B cell (primary cell): Measurements from ENCODE around the gene AHDC1. TPM values are rescaled to one million over a fixed set of nuclear protein-coding genes. Genes with fewer than 3 reads are reported as not detected.

Source experiments
- ATAC-seq: fragments of 200-7000 bp; cut with Tn5 transposase; one replicate; pipeline ENCODE4 v1.10.0; 2021; ENCODE audit warnings: low read depth, mild to moderate bottlenecking, moderate number of reproducible peaks, moderate library complexity
- CTCF ChIA-PET: fragments of 350-600 bp; sonication (Branson Sonifier 250); formaldehyde crosslinking; loops from one replicate; lab custom pipeline; 2021; ENCODE audit warnings: antibody characterized with exemption, inconsistent platforms; lab: Charles Lee
- POLR2A ChIA-PET: fragments of 350-600 bp; sonication (Branson Sonifier 250); formaldehyde crosslinking; loops from one replicate; lab custom pipeline; 2021; ENCODE audit warnings: antibody characterized with exemption; lab: Charles Lee
- DNase-seq: peaks from one replicate; pipeline ENCODE4 v3.0.0; 2013
- H2AFZ ChIP-seq: 2 replicates; pipeline ENCODE4 v1.6.1; 2012; ENCODE audit warnings: mild to moderate bottlenecking, low read depth, low read length; ENCODE audit not compliant: insufficient read depth, poor library complexity, severe bottlenecking
- H3K27ac ChIP-seq, 2 donors: 1 replicate in 1 of 2; 2 replicates in 1 of 2; pipeline ENCODE4 v1.5.1; 2012 to 2013; ENCODE audit warnings: low read length in 2 of 2, mild to moderate bottlenecking in 2 of 2, moderate library complexity in 1 of 2
- H3K27me3 ChIP-seq, 4 experiments: fragments of 200-600 bp in 1 of 4; sonication (generic) in 1 of 4; replicated peaks in 1 of 4; 1 replicate in 2 of 4; 2 replicates in 2 of 4; pipeline versions ENCODE4 v1.6.1 to v1.7.0; 2013 to 2016; ENCODE audit warnings: low read length in 3 of 4, mild to moderate bottlenecking in 2 of 4, mixed read lengths in 1 of 4, moderate library complexity in 1 of 4; ENCODE audit not compliant: insufficient read depth in 4 of 4, control insufficient read depth in 3 of 4; ENCODE audit errors: control extremely low read depth in 1 of 4
- H3K36me3 ChIP-seq, 2 experiments: replicated peaks in 1 of 2; 1 replicate in 1 of 2; 2 replicates in 1 of 2; pipeline versions ENCODE4 v1.6.1 to v1.7.1; 2013; ENCODE audit warnings: low read length in 1 of 2; ENCODE audit not compliant: insufficient read depth in 2 of 2, control insufficient read depth in 1 of 2; ENCODE audit errors: control extremely low read depth in 1 of 2, extremely low read depth in 1 of 2
- H3K4me1 ChIP-seq, 2 donors: fragments of 200-600 bp in 1 of 2; sonication (generic) in 1 of 2; 1 replicate in 1 of 2; 2 replicates in 1 of 2; pipeline versions ENCODE4 v1.5.1 to v1.6.1; 2013 to 2017; ENCODE audit warnings: low read length in 2 of 2; ENCODE audit not compliant: control insufficient read depth in 2 of 2, insufficient read depth in 2 of 2
- H3K4me2 ChIP-seq: replicated peaks from 2 replicates; pipeline ENCODE3; 2012; ENCODE audit warnings: mild to moderate bottlenecking, low read depth, low read length; ENCODE audit not compliant: poor library complexity, severe bottlenecking
- H3K4me3 ChIP-seq, 5 experiments: fragments of 200-600 bp in 1 of 5; sonication (generic) in 1 of 5; 1 replicate in 3 of 5; 2 replicates in 2 of 5; pipeline versions ENCODE4 v1.5.1 to v1.7.0; 2011 to 2016; ENCODE audit warnings: low read length in 4 of 5, mild to moderate bottlenecking in 4 of 5, low read depth in 2 of 5, control low read depth in 1 of 5, moderate library complexity in 1 of 5; ENCODE audit not compliant: insufficient read depth in 1 of 5; ENCODE audit errors: control extremely low read depth in 1 of 5, extremely low read depth in 1 of 5
- H3K79me2 ChIP-seq: fragments of 200-600 bp; sonication (generic); one replicate; pipeline ENCODE4 v1.6.0; 2016; ENCODE audit warnings: low read length; ENCODE audit not compliant: control insufficient read depth, insufficient read depth
- H3K9ac ChIP-seq: fragments of 200-600 bp; sonication (generic); 2 replicates; pipeline ENCODE4 v1.6.1; 2017; ENCODE audit warnings: mild to moderate bottlenecking, low read length, moderate library complexity
- H3K9me3 ChIP-seq, 3 donors: one replicate each; pipeline versions ENCODE4 v1.6.1 to v1.7.1; 2013; ENCODE audit warnings: low read length in 2 of 3; ENCODE audit not compliant: control insufficient read depth in 2 of 3, insufficient read depth in 1 of 3; ENCODE audit errors: control extremely low read depth in 1 of 3
- H4K20me1 ChIP-seq: 2 replicates; pipeline ENCODE4 v1.6.0; 2012; ENCODE audit warnings: mild to moderate bottlenecking, low read length; ENCODE audit not compliant: insufficient read depth, control insufficient read depth, poor library complexity, severe bottlenecking
- H3K27ac Mint-ChIP-seq: one replicate; pipeline ENCODE4 v1.8.0; 2021; ENCODE audit warnings: mixed read lengths
- H3K27me3 Mint-ChIP-seq: one replicate; pipeline ENCODE4 v1.8.0; 2021; ENCODE audit warnings: mixed read lengths
- H3K4me1 Mint-ChIP-seq: one replicate; pipeline ENCODE4 v1.8.0; 2021; ENCODE audit warnings: mixed read lengths
- H3K4me3 Mint-ChIP-seq: one replicate; pipeline ENCODE4 v1.8.0; 2021; ENCODE audit warnings: mixed read lengths
- H3K9me3 Mint-ChIP-seq: one replicate; pipeline ENCODE4 v1.8.0; 2022; ENCODE audit warnings: mixed read lengths; ENCODE audit not compliant: insufficient read depth
- EZH2 ChIP-seq: IDR thresholded peaks from 2 replicates; pipeline ENCODE4 v1.6.1; 2012; ENCODE audit warnings: borderline replicate concordance, low read depth, mild to moderate bottlenecking, moderate library complexity, low read length; ENCODE audit not compliant: insufficient read depth, poor library complexity, severe bottlenecking
- WGBS: methylation state at CpG from one replicate; pipeline ENCODE4 v1.1.5; 2013; ENCODE audit warnings: missing lambda C conversion rate; ENCODE audit not compliant: insufficient coverage; 5-methylcytosine and 5-hydroxymethylcytosine counted together
- intact Hi-C: fragments of 100-400 bp; cut with micrococcal nuclease; formaldehyde crosslinking; loops from one replicate; pipeline ENCODE4 v1.10.0; 2022
- polyA plus RNA-seq: library from polyadenylated mRNA; depleted of rRNA; stranded (reverse); fragments of >200 nt; gene quantifications from 2 replicates; pipeline ENCODE4 v1.2.3, GENCODE V29; 2012
- total RNA-seq, 2 donors: library from RNA; stranded (reverse); fragments of 120-200 nt in 1 of 2; gene quantifications; 1 replicate in 1 of 2; 2 replicates in 1 of 2; pipeline versions ENCODE4 v1.2.3 to v1.2.4, GENCODE V29; 2013 to 2022
- TF ChIP-seq, protein P1 (sequence below): fragments of 200-600 bp; IDR thresholded peaks from one replicate; pipeline ENCODE4 v1.8.0; 2022; ENCODE audit warnings: antibody characterized with exemption, mild to moderate bottlenecking

AHDC1 gene
- total and polyA plus RNA-seq, 2 donors (not counting 1 experiment from before 2014, with no cell fraction given) = 6.2 to 32.0 TPM

DNA sequence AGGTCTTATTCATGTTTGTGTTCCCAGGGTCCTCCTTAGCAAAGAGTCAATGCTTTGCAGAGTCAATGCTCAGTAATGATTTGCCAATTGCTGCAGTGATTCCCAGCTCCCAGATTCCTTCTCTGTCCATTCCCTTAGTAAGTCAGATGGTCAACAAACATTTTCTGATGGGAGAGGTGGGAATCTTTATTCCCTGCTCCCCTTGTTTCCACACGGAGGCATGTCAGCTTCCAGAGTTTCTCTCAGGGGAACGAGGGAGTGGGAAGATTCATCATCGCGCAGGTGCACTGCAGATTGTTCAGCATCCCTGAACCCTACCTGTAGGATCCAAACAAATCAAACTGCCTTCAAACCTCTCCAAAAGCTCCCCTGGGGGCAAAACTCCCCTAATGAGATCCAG, 7.5 kb upstream of the AHDC1 start:
- no peak for DNase-seq
- 100% methylated on average over 3 of the region's 4 CpGs for WGBS
- peaks cover 21% of the 10 kb centered on the region for H4K20me1 ChIP-seq
- H3K36me3 ChIP-seq = peaks cover 0 to 46% of the 10 kb centered on the region in 2 experiments
- no peaks in the 10 kb centered on the region for H3K27me3 ChIP-seq
- peaks cover 9% of the 10 kb centered on the region for H3K79me2 ChIP-seq
- H3K9ac ChIP-seq = no peak overlapping the region
- no peak overlapping the region for H3K4me3 ChIP-seq
- CTCF ChIA-PET = interaction anchor here (0.6 to 20.3 kb wide), 11 partner anchors 11 to 1221 kb away, joined by 3 to 473 read pairs (median 5); partner anchors contain the start of gene IFI6
- H3K9me3 ChIP-seq = no peaks in the 10 kb centered on the region
- peaks cover 28 to 37% of the 10 kb centered on the region in 2 donors for H3K4me1 ChIP-seq
- intact Hi-C loops = no loop called here
- Mint-ChIP-seq H3K27me3 (no peaks in the 10 kb centered on the region), H3K4me3 (no peak overlapping the region), H3K9me3 (no peaks in the 10 kb centered on the region), H3K4me1 (peaks cover 21% of the 10 kb centered on the region), H3K27ac (no peak overlapping the region)
- TF ChIP-seq, protein P1, sequence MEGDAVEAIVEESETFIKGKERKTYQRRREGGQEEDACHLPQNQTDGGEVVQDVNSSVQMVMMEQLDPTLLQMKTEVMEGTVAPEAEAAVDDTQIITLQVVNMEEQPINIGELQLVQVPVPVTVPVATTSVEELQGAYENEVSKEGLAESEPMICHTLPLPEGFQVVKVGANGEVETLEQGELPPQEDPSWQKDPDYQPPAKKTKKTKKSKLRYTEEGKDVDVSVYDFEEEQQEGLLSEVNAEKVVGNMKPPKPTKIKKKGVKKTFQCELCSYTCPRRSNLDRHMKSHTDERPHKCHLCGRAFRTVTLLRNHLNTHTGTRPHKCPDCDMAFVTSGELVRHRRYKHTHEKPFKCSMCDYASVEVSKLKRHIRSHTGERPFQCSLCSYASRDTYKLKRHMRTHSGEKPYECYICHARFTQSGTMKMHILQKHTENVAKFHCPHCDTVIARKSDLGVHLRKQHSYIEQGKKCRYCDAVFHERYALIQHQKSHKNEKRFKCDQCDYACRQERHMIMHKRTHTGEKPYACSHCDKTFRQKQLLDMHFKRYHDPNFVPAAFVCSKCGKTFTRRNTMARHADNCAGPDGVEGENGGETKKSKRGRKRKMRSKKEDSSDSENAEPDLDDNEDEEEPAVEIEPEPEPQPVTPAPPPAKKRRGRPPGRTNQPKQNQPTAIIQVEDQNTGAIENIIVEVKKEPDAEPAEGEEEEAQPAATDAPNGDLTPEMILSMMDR = no peak
- no peak for TF ChIP-seq EZH2
- POLR2A ChIA-PET = interaction anchor here (0.9 kb wide), 1 partner anchor 20 kb away, joined by 3 read pairs; no protein-coding TSS in a partner anchor
- H2AFZ ChIP-seq = no peak overlapping the region
- ATAC-seq = no peak
- H3K4me2 ChIP-seq = no peak overlapping the region
- H3K27ac ChIP-seq = no peak overlapping the region

DNA sequence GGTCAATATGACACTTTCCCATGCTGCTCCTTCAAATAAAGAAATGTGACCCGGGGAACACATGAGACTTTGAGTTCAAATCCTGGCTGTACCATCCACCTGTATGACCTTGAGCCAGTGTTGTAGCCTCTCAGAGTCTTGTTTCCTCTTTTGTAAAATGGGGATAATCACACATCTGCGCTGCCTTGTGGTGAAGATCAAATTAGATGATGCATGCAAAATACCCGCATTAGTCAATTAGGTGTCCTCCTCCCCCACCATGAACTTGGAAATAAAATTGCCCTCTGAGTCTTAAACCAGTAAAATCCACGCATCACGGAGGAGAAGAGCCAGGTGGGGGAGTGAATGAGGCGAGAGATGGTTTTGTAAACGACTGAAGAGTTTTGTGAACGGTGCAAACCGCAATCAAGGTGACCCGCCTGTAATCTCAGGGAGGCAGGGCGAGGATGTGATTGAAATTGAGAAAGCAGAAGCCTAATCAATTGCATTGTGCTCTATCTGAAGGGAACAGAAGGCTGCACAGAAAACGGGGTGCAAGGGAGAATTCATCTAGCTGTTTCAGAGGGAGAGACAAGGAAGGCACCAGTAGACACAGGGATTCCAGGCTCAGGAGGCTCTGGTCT, 5.8 kb upstream of the AHDC1 start:
- 15% methylated on average over 10 of the region's 12 CpGs for WGBS
- H3K27ac Mint-ChIP-seq = no peak overlapping the region
- H3K4me3 Mint-ChIP-seq = no peak overlapping the region
- H4K20me1 ChIP-seq = peaks cover 5% of the 10 kb centered on the region
- H3K79me2 ChIP-seq = peaks cover 1% of the 10 kb centered on the region
- peaks cover 28% of the 10 kb centered on the region for H3K4me1 Mint-ChIP-seq
- peak overlapping the region; percentile 67 for H3K4me2 ChIP-seq
- H2AFZ ChIP-seq = no peak overlapping the region
- ChIA-PET CTCF (interaction anchor here (0.6 to 20.3 kb wide), 25 partner anchors 8 to 581 kb away, joined by 3 to 473 read pairs (median 7); partner anchors contain the start of genes FAM76A and IFI6), POLR2A (interaction anchor here (1.1 to 4.1 kb wide), 3 partner anchors 51 to 60 kb away, joined by 3 to 31 read pairs (median 6); no protein-coding TSS in a partner anchor)
- H3K36me3 ChIP-seq = peaks cover 0 to 31% of the 10 kb centered on the region in 2 experiments
- H3K4me1 ChIP-seq = peaks cover 33 to 44% of the 10 kb centered on the region in 2 donors
- peak overlapping the region; percentile 62 to 76 for H3K27ac ChIP-seq
- TF ChIP-seq EZH2 = no peak
- TF ChIP-seq, protein P1 = no peak
- DNase-seq (peak; percentile 80), ATAC-seq (peak; percentile 58)
- peak overlapping the region in 3 of 5 experiments; percentile 8 to 35 (median 14) for H3K4me3 ChIP-seq
- intact Hi-C loops = loop anchor here (1.0 to 10.0 kb wide), 4 partner anchors 17 to 115 kb away; partner anchors contain the start of gene FAM76A
- peak overlapping the region; percentile 35 for H3K9ac ChIP-seq
- H3K27me3 Mint-ChIP-seq = no peaks in the 10 kb centered on the region
- H3K9me3 Mint-ChIP-seq = no peaks in the 10 kb centered on the region
- no peaks in the 10 kb centered on the region for H3K9me3 ChIP-seq
- no peaks in the 10 kb centered on the region for H3K27me3 ChIP-seq
